DOHH2 (cell line): ENCODE data around the gene SPACA1.

Experiments used
- H3F3A ChIP-seq: fragments of 200-600 bp; sonication (generic), shearing (Covaris generic); 2 replicates; pipeline ENCODE4 v1.6.0; 2016; ENCODE audit warnings: antibody characterized with exemption, mild to moderate bottlenecking; ENCODE audit not compliant: control insufficient read depth, insufficient read depth
- H3K27ac ChIP-seq: fragments of 200-600 bp; sonication (generic); 2 replicates; pipeline ENCODE4 v1.5.1; 2014; ENCODE audit warnings: low read depth, mild to moderate bottlenecking, low read length, moderate library complexity
- H3K27me3 ChIP-seq: fragments of 200-600 bp; sonication (generic); 2 replicates; pipeline ENCODE4 v1.6.1; 2014; ENCODE audit warnings: mild to moderate bottlenecking, low read length, mixed read lengths; ENCODE audit not compliant: control insufficient read depth
- H3K36me3 ChIP-seq: fragments of 200-600 bp; sonication (generic); 2 replicates; pipeline ENCODE4 v1.6.1; 2014; ENCODE audit warnings: mild to moderate bottlenecking, low read length, moderate library complexity, mixed read lengths; ENCODE audit not compliant: control insufficient read depth
- H3K4me1 ChIP-seq: fragments of 200-600 bp; sonication (generic); 2 replicates; pipeline ENCODE4 v1.6.1; 2014; ENCODE audit warnings: mild to moderate bottlenecking, low read length, mixed read lengths; ENCODE audit not compliant: control insufficient read depth
- H3K4me2 ChIP-seq: fragments of 200-600 bp; sonication (generic); 2 replicates; pipeline ENCODE4 v1.6.0; 2014; ENCODE audit warnings: mild to moderate bottlenecking, low read length, moderate library complexity
- H3K4me3 ChIP-seq: fragments of 200-600 bp; sonication (generic); 2 replicates; pipeline ENCODE4 v1.5.1; 2014; ENCODE audit warnings: mild to moderate bottlenecking, low read length, mixed read lengths
- H3K79me2 ChIP-seq: fragments of 200-600 bp; sonication (generic); 2 replicates; pipeline ENCODE4 v1.6.1; 2014; ENCODE audit warnings: mild to moderate bottlenecking, low read length, mixed read lengths; ENCODE audit not compliant: control insufficient read depth
- H3K9me2 ChIP-seq: fragments of 200-600 bp; sonication (generic); replicated peaks from 2 replicates; pipeline ENCODE4 v1.6.1; 2014; ENCODE audit warnings: mild to moderate bottlenecking, low read length, mixed read lengths; ENCODE audit not compliant: control insufficient read depth
- H3K9me3 ChIP-seq: fragments of 200-600 bp; sonication (generic); 2 replicates; pipeline ENCODE4 v1.6.1; 2014; ENCODE audit warnings: antibody characterized with exemption, low read length, mixed read lengths; ENCODE audit not compliant: control insufficient read depth, insufficient read depth
- H4K20me1 ChIP-seq: fragments of 200-600 bp; sonication (generic); 2 replicates; pipeline ENCODE4 v1.6.0; 2014; ENCODE audit warnings: low read depth, mild to moderate bottlenecking, antibody characterized with exemption, low read length, moderate library complexity; ENCODE audit not compliant: control insufficient read depth, insufficient read depth
- EZH2phosphoT487 ChIP-seq: fragments of 200-600 bp; sonication (generic); IDR thresholded peaks from 2 replicates; pipeline ENCODE4 v1.6.1; 2017; ENCODE audit warnings: borderline replicate concordance, mild to moderate bottlenecking, antibody characterized with exemption, low read length, moderate library complexity, mixed read lengths
- TF ChIP-seq, protein P1 (sequence below): fragments of 200-600 bp; sonication (generic); IDR thresholded peaks from one replicate; pipeline ENCODE4 v1.5.1; 2014; ENCODE audit warnings: antibody characterized with exemption, mild to moderate bottlenecking, low read depth, low read length; ENCODE audit not compliant: poor library complexity, severe bottlenecking

The SPACA1 gene

DNA sequence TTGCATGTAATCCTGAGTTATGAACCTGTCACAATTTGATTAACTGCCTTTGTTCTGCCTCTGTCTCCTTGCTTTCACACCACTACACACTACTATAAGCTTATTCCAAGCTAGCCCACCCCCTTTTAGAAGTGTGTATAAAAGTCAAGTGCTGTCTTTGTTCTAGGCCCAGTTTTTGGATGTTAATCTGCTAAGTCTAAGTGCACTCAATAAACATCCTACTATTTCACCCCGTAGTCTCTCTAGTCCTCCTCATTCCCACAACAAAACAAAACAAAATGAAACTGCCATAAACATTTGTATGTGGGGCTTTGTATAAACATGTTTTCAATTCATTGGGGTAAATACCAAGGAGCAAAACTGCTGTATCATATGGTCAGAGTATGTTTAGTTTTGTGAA lies 16.1 kb upstream of the SPACA1 start:
- Histone ChIP-seq H3K4me1 (no peaks in the 10 kb centered on the region), H3K36me3 (no peaks in the 10 kb centered on the region), H4K20me1 (no peaks in the 10 kb centered on the region), H3K9me2 (no peaks in the 10 kb centered on the region), H3F3A (no peaks in the 10 kb centered on the region), H3K4me3 (no peak overlapping the region), H3K27me3 (no peaks in the 10 kb centered on the region), H3K4me2 (no peak overlapping the region), H3K79me2 (no peaks in the 10 kb centered on the region), H3K9me3 (peaks cover 31% of the 10 kb centered on the region; the same call in 1 of the 2 replicates), H3K27ac (no peak overlapping the region)
- TF ChIP-seq, protein P1, sequence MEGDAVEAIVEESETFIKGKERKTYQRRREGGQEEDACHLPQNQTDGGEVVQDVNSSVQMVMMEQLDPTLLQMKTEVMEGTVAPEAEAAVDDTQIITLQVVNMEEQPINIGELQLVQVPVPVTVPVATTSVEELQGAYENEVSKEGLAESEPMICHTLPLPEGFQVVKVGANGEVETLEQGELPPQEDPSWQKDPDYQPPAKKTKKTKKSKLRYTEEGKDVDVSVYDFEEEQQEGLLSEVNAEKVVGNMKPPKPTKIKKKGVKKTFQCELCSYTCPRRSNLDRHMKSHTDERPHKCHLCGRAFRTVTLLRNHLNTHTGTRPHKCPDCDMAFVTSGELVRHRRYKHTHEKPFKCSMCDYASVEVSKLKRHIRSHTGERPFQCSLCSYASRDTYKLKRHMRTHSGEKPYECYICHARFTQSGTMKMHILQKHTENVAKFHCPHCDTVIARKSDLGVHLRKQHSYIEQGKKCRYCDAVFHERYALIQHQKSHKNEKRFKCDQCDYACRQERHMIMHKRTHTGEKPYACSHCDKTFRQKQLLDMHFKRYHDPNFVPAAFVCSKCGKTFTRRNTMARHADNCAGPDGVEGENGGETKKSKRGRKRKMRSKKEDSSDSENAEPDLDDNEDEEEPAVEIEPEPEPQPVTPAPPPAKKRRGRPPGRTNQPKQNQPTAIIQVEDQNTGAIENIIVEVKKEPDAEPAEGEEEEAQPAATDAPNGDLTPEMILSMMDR: no peak
- TF ChIP-seq EZH2phosphoT487: no peak

DNA sequence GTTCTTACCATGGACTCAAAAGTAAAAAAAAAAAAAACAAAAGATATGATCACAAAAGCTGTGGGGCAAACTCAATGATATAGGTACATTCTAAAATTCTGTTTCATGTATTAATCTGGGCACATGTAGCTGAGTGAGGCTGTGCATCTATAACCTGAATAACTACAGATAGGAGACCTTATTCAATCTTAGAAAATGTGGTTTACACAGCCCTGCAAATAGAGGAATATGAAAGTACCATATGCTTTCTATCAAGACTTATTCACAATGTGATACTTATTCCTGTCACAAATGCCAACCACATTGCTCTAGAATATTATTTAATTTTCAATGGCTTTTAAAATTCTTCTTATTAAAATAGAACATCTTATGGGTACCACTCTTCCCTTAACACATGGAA lies 3.1 kb upstream of the SPACA1 start:
- Histone ChIP-seq H3K9me3 (peaks cover 8% of the 10 kb centered on the region; the same call in 1 of the 2 replicates), H3K27me3 (no peaks in the 10 kb centered on the region)
- TF ChIP-seq, protein P1: no peak
- TF ChIP-seq EZH2phosphoT487: no peak

DNA sequence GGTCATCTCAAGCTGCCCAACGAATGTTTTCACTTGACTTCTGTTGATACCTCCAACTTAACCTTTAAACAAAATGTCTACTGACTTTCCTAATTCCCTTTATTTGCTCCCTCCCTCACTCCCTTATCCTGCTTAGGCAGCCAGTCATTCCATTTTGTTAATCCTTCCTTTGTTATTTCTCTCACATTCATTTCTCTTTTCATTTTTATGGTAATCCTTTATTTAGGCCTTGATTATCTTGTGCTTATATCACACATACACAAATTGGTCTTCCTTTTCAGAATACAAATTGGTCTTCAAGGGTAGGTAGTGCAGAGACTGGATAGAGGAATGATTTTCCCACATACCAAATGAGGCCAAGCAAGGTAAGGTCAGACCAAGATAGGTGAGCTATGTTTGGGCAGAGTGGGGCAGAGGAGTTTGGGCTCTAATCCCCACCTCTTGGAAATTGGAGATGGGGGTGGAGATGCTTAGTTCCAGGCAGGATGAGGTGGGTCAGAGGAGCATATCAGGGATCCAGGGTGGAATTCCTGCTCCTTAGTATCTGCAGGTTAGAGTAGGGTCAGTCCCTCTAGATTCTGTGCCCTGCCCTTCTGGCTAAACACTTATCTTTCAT lies 2.0 kb upstream of the SPACA1 start:
- no peaks in the 10 kb centered on the region for H3F3A ChIP-seq
- no peak for TF ChIP-seq EZH2phosphoT487
- TF ChIP-seq, protein P1: no peak
- no peak overlapping the region for H3K27ac ChIP-seq
- no peaks in the 10 kb centered on the region for H4K20me1 ChIP-seq
- H3K79me2 ChIP-seq: no peaks in the 10 kb centered on the region
- peaks cover 8% of the 10 kb centered on the region; the same call in 1 of the 2 replicates for H3K9me3 ChIP-seq
- no peaks in the 10 kb centered on the region for H3K9me2 ChIP-seq
- H3K4me2 ChIP-seq: no peak overlapping the region
- no peaks in the 10 kb centered on the region for H3K4me1 ChIP-seq
- H3K36me3 ChIP-seq: no peaks in the 10 kb centered on the region
- no peak overlapping the region for H3K4me3 ChIP-seq
- no peaks in the 10 kb centered on the region for H3K27me3 ChIP-seq

More for the DNA sequence above, 3.1 kb upstream of the SPACA1 start:
- Histone ChIP-seq H3F3A (no peaks in the 10 kb centered on the region), H4K20me1 (no peaks in the 10 kb centered on the region), H3K27ac (no peak overlapping the region), H3K36me3 (no peaks in the 10 kb centered on the region), H3K4me2 (no peak overlapping the region), H3K4me3 (no peak overlapping the region), H3K9me2 (no peaks in the 10 kb centered on the region), H3K4me1 (peaks cover 2% of the 10 kb centered on the region), H3K79me2 (no peaks in the 10 kb centered on the region)
